ENCODE measurements around the gene IFI27.

DNA sequence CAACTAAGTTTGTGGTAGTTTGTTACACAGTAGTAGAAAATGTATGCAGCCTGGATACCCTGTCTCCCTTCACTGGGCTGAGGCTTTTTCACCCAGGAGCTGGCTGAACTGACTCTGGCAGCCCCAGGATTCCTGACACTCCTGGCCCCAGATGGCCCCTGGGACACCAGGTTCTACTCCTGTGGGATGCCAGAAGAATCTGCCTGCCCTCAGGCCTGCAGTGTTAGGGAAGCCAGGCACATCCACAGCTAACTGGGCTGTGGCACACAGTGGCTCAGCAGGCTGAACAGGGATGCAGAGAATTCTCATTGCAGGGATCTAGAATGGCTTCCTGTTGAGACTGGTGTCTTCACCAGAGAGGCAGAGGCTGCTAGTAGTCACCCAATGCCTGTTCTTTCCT, 8.5 kb downstream of the IFI27 start:
- TF ChIP-seq HOXD13 (CRISPR knock-in tag; IDR thresholded peaks at IDR 0.05; ENCODE audit: borderline replicate concordance) (no peak), ZNF777 (tag by site-specific recombination; IDR thresholded peaks at IDR 0.05; ENCODE audit: borderline replicate concordance) (no peak), ZNF404 (tag by site-specific recombination; IDR thresholded peaks at IDR 0.05) (no peak)

All from HEK293 (cell line).